Measurements from ENCODE around the gene LRIG1.

LRIG1 gene

GRCh38 chr3:66394019-66394752 lies 106.6 kb downstream of the LRIG1 start:
- Mint-ChIP-seq H3K9me3 (peaks cover 0 to 6% of the 10 kb centered on the region in 2 donors), H3K27me3 (no peaks in the 10 kb centered on the region), H3K4me3 (peak overlapping the region; percentile 63 to 79), H3K4me1 (peaks cover 27% of the 10 kb centered on the region), H3K27ac (peak overlapping the region; percentile 84 to 86)
- DNase-seq (peak; percentile 24 to 45), ATAC-seq (peak; percentile 91)

- ATAC-seq = peak; percentile 75
- peak overlapping the region; percentile 63 to 79 for H3K4me3 Mint-ChIP-seq
- peak overlapping the region; percentile 84 to 86 for H3K27ac Mint-ChIP-seq
- H3K9me3 Mint-ChIP-seq = peaks cover 0 to 7% of the 10 kb centered on the region in 2 donors
- H3K4me1 Mint-ChIP-seq = peaks cover 27% of the 10 kb centered on the region
- H3K27me3 Mint-ChIP-seq = no peaks in the 10 kb centered on the region
- no peak for DNase-seq
Observed at GRCh38 chr3:66393333-66394005, 107.4 kb downstream of the LRIG1 start.

GRCh38 chr3:66392966-66393332 lies 107.9 kb downstream of the LRIG1 start:
- peak overlapping the region in 1 of 2 donors; percentile 84 for H3K27ac Mint-ChIP-seq
- peak overlapping the region; percentile 63 to 79 for H3K4me3 Mint-ChIP-seq
- H3K4me1 Mint-ChIP-seq = peaks cover 27% of the 10 kb centered on the region
- no peak for DNase-seq
- ATAC-seq = no peak
- peaks cover 0 to 8% of the 10 kb centered on the region in 2 donors for H3K9me3 Mint-ChIP-seq
- no peaks in the 10 kb centered on the region for H3K27me3 Mint-ChIP-seq

- DNase-seq (no peak), ATAC-seq (no peak)
- Mint-ChIP-seq H3K27me3 (no peaks in the 10 kb centered on the region), H3K27ac (peak overlapping the region in 1 of 2 donors; percentile 36), H3K9me3 (peaks cover 0 to 9% of the 10 kb centered on the region in 2 donors), H3K4me3 (no peak overlapping the region), H3K4me1 (peaks cover 27% of the 10 kb centered on the region)
Observed at GRCh38 chr3:66392512-66392911, 108.3 kb downstream of the LRIG1 start.

- no peak overlapping the region for H3K27ac Mint-ChIP-seq
- no peak for DNase-seq
- ATAC-seq = no peak
- no peak overlapping the region for H3K4me3 Mint-ChIP-seq
- peaks cover 0 to 19% of the 10 kb centered on the region in 2 donors for H3K9me3 Mint-ChIP-seq
- no peaks in the 10 kb centered on the region for H3K27me3 Mint-ChIP-seq
- peaks cover 27% of the 10 kb centered on the region for H3K4me1 Mint-ChIP-seq
Observed at GRCh38 chr3:66390013-66390412, 110.8 kb downstream of the LRIG1 start.

GRCh38 chr3:66386925-66387650 lies 113.7 kb downstream of the LRIG1 start:
- Mint-ChIP-seq H3K27ac (peak overlapping the region in 1 of 2 donors; percentile 82), H3K9me3 (peaks cover 0 to 36% of the 10 kb centered on the region in 2 donors), H3K4me1 (peaks cover under 1% of the 10 kb centered on the region), H3K27me3 (no peaks in the 10 kb centered on the region), H3K4me3 (no peak overlapping the region)
- ATAC-seq (no peak), DNase-seq (no peak)

- H3K4me1 Mint-ChIP-seq = no peaks in the 10 kb centered on the region
- no peaks in the 10 kb centered on the region for H3K27me3 Mint-ChIP-seq
- H3K9me3 Mint-ChIP-seq = peaks cover 0 to 36% of the 10 kb centered on the region in 2 donors
- DNase-seq (no peak), ATAC-seq (no peak)
- H3K4me3 Mint-ChIP-seq = no peak overlapping the region
- peak overlapping the region in 1 of 2 donors; percentile 34 for H3K27ac Mint-ChIP-seq
Observed at GRCh38 chr3:66386011-66386924, 114.6 kb downstream of the LRIG1 start.

- no peaks in the 10 kb centered on the region for H3K4me1 Mint-ChIP-seq
- peaks cover 0 to 36% of the 10 kb centered on the region in 2 donors for H3K9me3 Mint-ChIP-seq
- H3K27me3 Mint-ChIP-seq = no peaks in the 10 kb centered on the region
- DNase-seq (no peak), ATAC-seq (no peak)
- H3K4me3 Mint-ChIP-seq = no peak overlapping the region
- no peak overlapping the region for H3K27ac Mint-ChIP-seq
Observed at GRCh38 chr3:66385066-66385465, 115.8 kb downstream of the LRIG1 start.

- no peak overlapping the region for H3K4me3 Mint-ChIP-seq
- no peaks in the 10 kb centered on the region for H3K4me1 Mint-ChIP-seq
- H3K27ac Mint-ChIP-seq = no peak overlapping the region
- no peak for DNase-seq
- no peaks in the 10 kb centered on the region for H3K27me3 Mint-ChIP-seq
- peaks cover 0 to 36% of the 10 kb centered on the region in 2 donors for H3K9me3 Mint-ChIP-seq
- no peak for ATAC-seq
Observed at GRCh38 chr3:66383998-66384745, 116.7 kb downstream of the LRIG1 start.

- Mint-ChIP-seq H3K27ac (no peak overlapping the region), H3K4me1 (peaks cover 4% of the 10 kb centered on the region), H3K27me3 (no peaks in the 10 kb centered on the region), H3K9me3 (peaks cover 0 to 29% of the 10 kb centered on the region in 2 donors), H3K4me3 (no peak overlapping the region)
- ATAC-seq (no peak), DNase-seq (no peak)
Observed at GRCh38 chr3:66383023-66383422, 117.8 kb downstream of the LRIG1 start.

- no peak for DNase-seq
- Mint-ChIP-seq H3K27me3 (no peaks in the 10 kb centered on the region), H3K9me3 (peaks cover 0 to 24% of the 10 kb centered on the region in 2 donors), H3K4me3 (no peak overlapping the region), H3K27ac (no peak overlapping the region), H3K4me1 (peaks cover 8% of the 10 kb centered on the region)
- ATAC-seq = no peak
Observed at GRCh38 chr3:66382142-66382541, 118.7 kb downstream of the LRIG1 start.

GRCh38 chr3:66381626-66382025 lies 119.2 kb downstream of the LRIG1 start:
- Mint-ChIP-seq H3K9me3 (peaks cover 0 to 19% of the 10 kb centered on the region in 2 donors), H3K27me3 (no peaks in the 10 kb centered on the region), H3K4me3 (no peak overlapping the region), H3K27ac (peak overlapping the region in 1 of 2 donors; percentile 5), H3K4me1 (peaks cover 8% of the 10 kb centered on the region)
- DNase-seq (no peak), ATAC-seq (no peak)

- Mint-ChIP-seq H3K27ac (no peak overlapping the region), H3K4me1 (peaks cover 8% of the 10 kb centered on the region), H3K27me3 (no peaks in the 10 kb centered on the region), H3K9me3 (peaks cover 0 to 17% of the 10 kb centered on the region in 2 donors), H3K4me3 (no peak overlapping the region)
- DNase-seq (no peak), ATAC-seq (no peak)
Observed at GRCh38 chr3:66380200-66380932, 120.5 kb downstream of the LRIG1 start.

GRCh38 chr3:66379565-66379964 lies 121.3 kb downstream of the LRIG1 start:
- Mint-ChIP-seq H3K27ac (no peak overlapping the region), H3K4me3 (no peak overlapping the region)

More at GRCh38 chr3:66379565-66379964, 121.3 kb downstream of the LRIG1 start:
- peaks cover 8% of the 10 kb centered on the region for H3K4me1 Mint-ChIP-seq
- no peaks in the 10 kb centered on the region for H3K27me3 Mint-ChIP-seq
- no peak for DNase-seq
- ATAC-seq = no peak
- peaks cover 0 to 15% of the 10 kb centered on the region in 2 donors for H3K9me3 Mint-ChIP-seq

Data from stimulated activated naive CD8-positive, alpha-beta T cell treated with anti-CD3 and anti-CD28 coated beads, Interleukin-15, amount 100 ng/mL, for 72 hours (primary cell).